HG02885 (cell line): Measurements from ENCODE around the gene BMPER.

ENCODE experiments used
- ATAC-seq: cut with Tn5 transposase; IDR thresholded peaks from one replicate; pipeline ENCODE4 v1.9.1; 2021; ENCODE audit warnings: mild to moderate bottlenecking; ENCODE audit not compliant: unreplicated experiment, poor library complexity

The BMPER gene

GRCh38 chr7:34013421-34013820, 108.1 kb downstream of the BMPER start:
- no peak for ATAC-seq

DNA sequence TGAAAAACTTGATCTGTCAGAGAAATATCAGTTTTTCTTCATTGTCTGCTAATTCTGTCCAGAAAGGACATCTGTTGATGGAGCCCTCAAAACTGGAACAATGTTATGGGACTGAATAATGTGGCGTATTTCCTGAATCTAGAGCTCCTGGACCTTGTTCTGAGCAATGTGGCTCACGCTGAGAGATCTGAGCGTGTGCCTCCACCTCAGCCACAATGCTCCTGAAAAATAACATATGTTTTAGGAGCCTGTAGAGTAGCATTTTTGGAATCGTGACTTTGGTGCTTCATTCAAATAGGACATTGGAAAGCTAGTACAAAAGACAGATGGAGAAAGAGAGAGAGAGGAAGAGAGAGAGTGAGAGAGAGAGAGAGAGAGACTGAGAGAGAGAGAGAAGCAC, 110.3 kb downstream of the BMPER start:
- ATAC-seq, result no peak

DNA sequence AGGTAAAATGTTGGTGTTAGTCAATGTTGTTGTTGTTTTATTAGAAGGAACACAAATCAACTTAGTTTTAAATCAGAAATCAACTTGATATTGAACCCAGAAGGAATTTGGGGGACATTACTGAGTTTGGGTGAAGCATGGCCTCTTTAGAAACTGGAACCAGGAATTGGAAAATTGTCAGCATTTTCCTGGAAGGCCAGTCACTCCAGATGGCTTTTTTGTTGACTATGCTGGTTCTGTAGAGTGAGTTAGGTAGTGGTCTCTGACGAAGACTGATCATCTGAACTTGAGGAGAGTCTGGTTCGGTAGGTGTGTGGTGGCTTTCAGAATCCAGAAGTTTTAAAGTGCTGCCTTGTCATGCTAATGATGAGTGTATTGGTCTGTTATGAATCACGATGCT, 111.5 kb downstream of the BMPER start:
- no peak for ATAC-seq

GRCh38 chr7:34019301-34019790, 114.0 kb downstream of the BMPER start:
- ATAC-seq, result no peak

- ATAC-seq, result no peak
These were observed 117.3 kb downstream of the BMPER start for GRCh38 chr7:34022626-34023025.

GRCh38 chr7:34025600-34025999, 120.3 kb downstream of the BMPER start:
- no peak for ATAC-seq

- no peak for ATAC-seq
These were observed 121.3 kb downstream of the BMPER start for GRCh38 chr7:34026481-34027190.

- ATAC-seq, result no peak
These were observed 125.8 kb downstream of the BMPER start for GRCh38 chr7:34031156-34031555.

DNA sequence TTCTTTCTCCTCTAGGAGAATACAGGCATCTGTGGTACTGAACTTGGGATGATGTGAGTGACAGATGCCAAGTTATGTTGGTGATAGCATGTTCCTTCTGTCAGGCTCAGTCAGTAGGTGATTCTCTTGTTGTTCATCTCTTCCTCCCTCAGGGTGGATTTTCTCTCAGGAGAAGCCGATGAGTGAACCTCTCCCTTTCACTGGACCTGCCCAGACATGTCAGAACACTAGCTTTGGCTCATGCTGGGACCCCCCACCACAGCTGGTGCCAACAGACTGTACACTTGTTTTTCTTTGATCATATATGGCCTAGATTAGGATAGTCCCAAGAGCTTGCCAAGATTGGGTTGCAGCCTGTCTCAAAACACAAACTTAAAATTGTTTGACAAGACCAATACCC, 129.4 kb downstream of the BMPER start:
- no peak for ATAC-seq

GRCh38 chr7:34036051-34036920, 130.9 kb downstream of the BMPER start:
- no peak for ATAC-seq

DNA sequence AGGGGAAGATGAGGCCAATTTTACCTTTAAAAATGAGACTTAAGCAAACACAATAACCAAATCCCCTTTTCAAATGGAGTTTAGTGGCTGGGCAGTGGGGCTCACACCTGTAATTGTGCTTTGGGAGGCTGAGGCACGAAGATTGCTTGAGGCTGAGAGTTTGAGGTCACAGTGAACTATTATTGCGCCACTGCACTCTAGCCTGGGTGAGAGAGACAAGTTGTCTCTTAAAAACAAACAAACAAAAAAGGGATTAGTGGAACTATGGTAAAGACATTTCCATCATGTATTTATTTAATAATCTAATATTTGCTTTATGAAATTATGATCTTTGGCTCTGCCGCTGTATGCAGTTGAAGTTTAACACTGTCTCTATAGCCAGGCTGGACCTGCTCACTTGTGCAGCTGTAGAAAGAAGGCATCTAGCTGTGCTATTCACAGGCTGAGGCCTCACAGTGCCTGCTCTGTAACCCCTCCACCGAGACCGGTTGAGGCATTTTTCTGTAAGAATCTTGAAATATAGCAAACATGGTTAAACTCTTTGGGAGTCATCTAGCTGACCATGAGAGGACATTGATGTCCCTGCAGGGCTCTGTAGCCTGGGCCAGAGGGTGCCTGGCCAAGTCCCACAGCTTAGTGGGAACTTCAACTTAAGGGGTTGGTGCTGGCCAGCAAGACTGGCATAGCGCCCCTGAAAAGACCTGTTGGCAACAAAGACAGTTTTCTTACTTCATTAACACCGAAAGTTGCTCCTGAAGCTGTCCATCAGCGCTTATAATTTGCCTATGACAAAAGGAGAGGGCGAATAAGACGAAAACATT, 131.8 kb downstream of the BMPER start:
- no peak for ATAC-seq

DNA sequence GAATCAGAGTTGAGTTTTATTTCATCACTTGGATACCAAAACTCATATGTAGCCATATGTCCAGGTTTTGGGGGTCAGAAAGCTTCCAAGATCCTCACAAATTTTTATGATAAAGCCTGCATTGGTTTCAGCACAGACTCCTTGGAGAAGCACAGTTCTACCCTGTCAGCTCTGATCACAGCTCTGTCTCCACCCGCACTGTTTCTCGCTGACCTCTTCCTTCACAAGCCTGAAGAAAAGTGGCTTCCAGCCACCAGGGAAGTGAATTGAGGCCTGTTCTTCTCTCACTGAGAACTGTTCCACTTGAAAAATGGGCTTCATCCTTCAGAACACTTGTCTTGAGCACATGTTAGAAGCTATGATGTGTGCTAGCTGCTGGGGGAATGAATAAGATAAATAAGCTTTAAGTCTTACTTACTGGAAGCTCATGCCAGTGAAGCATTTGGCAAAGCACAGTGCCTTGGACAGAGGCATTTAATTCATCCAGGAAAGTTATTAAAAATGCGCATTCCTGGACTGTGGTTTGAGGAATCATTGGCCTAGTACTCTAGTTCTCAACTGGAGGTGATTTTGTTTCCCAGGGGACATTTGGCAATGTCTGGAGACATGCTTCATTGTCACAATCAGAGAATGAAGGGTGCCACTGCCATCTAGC, 133.6 kb downstream of the BMPER start:
- ATAC-seq, result no peak

DNA sequence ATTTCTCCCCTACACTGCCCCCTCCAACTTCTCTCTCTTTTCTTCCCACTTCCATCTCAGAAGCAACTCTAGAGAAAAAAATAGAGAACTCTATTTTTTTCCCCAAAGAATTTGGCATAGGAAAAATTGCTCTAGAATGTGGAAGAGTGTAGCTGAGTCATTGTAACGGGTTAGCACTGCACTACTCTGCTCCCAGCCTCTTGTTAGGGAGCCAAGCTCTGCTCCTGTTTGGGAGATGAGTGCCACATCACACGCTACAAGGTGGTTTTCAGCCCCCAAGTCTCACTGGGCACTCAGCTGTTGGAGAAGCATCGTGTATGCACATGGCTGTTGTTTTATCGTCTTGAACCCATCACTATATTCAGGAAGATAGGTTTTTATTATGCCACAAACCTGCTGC, 136.4 kb downstream of the BMPER start:
- no peak for ATAC-seq

GRCh38 chr7:34042406-34042805, 137.1 kb downstream of the BMPER start:
- ATAC-seq, result no peak

GRCh38 chr7:34043461-34044305, 138.3 kb downstream of the BMPER start:
- no peak for ATAC-seq

GRCh38 chr7:34044306-34044643, 138.9 kb downstream of the BMPER start:
- ATAC-seq, result no peak

GRCh38 chr7:34044734-34045353, 139.5 kb downstream of the BMPER start:
- ATAC-seq, result no peak

GRCh38 chr7:34048445-34048844, 143.1 kb downstream of the BMPER start:
- no peak for ATAC-seq

GRCh38 chr7:34054075-34054474, 148.7 kb downstream of the BMPER start:
- ATAC-seq, result no peak
